HepG2 (cell line): ENCODE data around the gene ADAM15. TPM values are rescaled to one million over a fixed set of nuclear protein-coding genes. Genes with fewer than 3 reads are reported as not detected.

Experiments used
- AGO1 ChIP-seq: fragments of 200-400 bp; formaldehyde crosslinking; IDR thresholded peaks from 2 replicates; pipeline ENCODE4 v1.6.1; 2017; ENCODE audit warnings: mild to moderate bottlenecking, low read depth, low read length, moderate library complexity; ENCODE audit not compliant: poor library complexity, severe bottlenecking
- AHDC1 ChIP-seq: sonication (generic); formaldehyde crosslinking; IDR thresholded peaks from 2 replicates; pipeline ENCODE4 v1.5.1; 2020; ENCODE audit warnings: mild to moderate bottlenecking, missing genetic modification reagents, borderline replicate concordance
- CENPX ChIP-seq: sonication (generic); formaldehyde crosslinking; IDR thresholded peaks from 2 replicates; pipeline ENCODE4 v1.9.0; 2021; ENCODE audit warnings: mild to moderate bottlenecking, missing genetic modification reagents, moderate library complexity
- DMAP1 ChIP-seq: IDR thresholded peaks from 2 replicates; pipeline ENCODE4 v1.6.1; 2016
- HNF4A ChIP-seq: sonication (generic); formaldehyde crosslinking; IDR thresholded peaks from 2 replicates; pipeline ENCODE4 v1.4.0; 2020; ENCODE audit warnings: missing genetic modification reagents
- KLF15 ChIP-seq: sonication (generic); formaldehyde crosslinking; IDR thresholded peaks from 2 replicates; pipeline ENCODE4 v1.8.1; 2023; ENCODE audit warnings: borderline replicate concordance, mild to moderate bottlenecking, inconsistent platforms, missing genetic modification reagents, mixed read lengths
- MEIS1 ChIP-seq: sonication (generic); formaldehyde crosslinking; IDR thresholded peaks from 2 replicates; pipeline ENCODE4 v1.9.0; 2021; ENCODE audit warnings: mild to moderate bottlenecking, missing genetic modification reagents, moderate library complexity, borderline replicate concordance
- MZF1 ChIP-seq: sonication (generic); formaldehyde crosslinking; IDR thresholded peaks from 2 replicates; pipeline ENCODE4 v1.8.1; 2023; ENCODE audit warnings: mild to moderate bottlenecking, missing genetic modification reagents, borderline replicate concordance
- NFRKB ChIP-seq: fragments of 450-650 bp; IDR thresholded peaks from 2 replicates; pipeline ENCODE4 v1.6.1; 2017
- NFYC ChIP-seq: IDR thresholded peaks from 2 replicates; pipeline ENCODE4 v1.6.1; 2016; ENCODE audit warnings: missing genetic modification reagents, missing compliant biosample characterization
- REL ChIP-seq: sonication (generic); formaldehyde crosslinking; conservative IDR thresholded peaks from 2 replicates; pipeline ENCODE4 v1.8.0; 2022; ENCODE audit warnings: mild to moderate bottlenecking, missing genetic modification reagents, moderate library complexity
- SETDB1 ChIP-seq: sonication (generic); formaldehyde crosslinking; IDR thresholded peaks from 2 replicates; pipeline ENCODE4 v1.5.1; 2020; ENCODE audit warnings: missing genetic modification reagents, mild to moderate bottlenecking, borderline replicate concordance
- ZBTB3 ChIP-seq: sonication (generic); formaldehyde crosslinking; IDR thresholded peaks from 2 replicates; pipeline ENCODE4 v1.4.0; 2020; ENCODE audit warnings: low read depth, mild to moderate bottlenecking, moderate library complexity, missing genetic modification reagents, borderline replicate concordance
- ZBTB39 ChIP-seq: sonication (generic); formaldehyde crosslinking; IDR thresholded peaks from 2 replicates; pipeline ENCODE4 v1.5.0; 2020; ENCODE audit warnings: missing genetic modification reagents
- ZBTB7B ChIP-seq: sonication (generic); formaldehyde crosslinking; IDR thresholded peaks from 2 replicates; pipeline ENCODE4 v1.4.0; 2020; ENCODE audit warnings: missing genetic modification reagents
- ZNF124 ChIP-seq: sonication (generic); formaldehyde crosslinking; IDR thresholded peaks from 2 replicates; pipeline ENCODE4 v1.4.0; 2020; ENCODE audit warnings: missing genetic modification reagents
- ZNF251 ChIP-seq: sonication (generic); formaldehyde crosslinking; IDR thresholded peaks from 2 replicates; pipeline ENCODE4 v1.9.0; 2021; ENCODE audit warnings: mild to moderate bottlenecking, missing genetic modification reagents
- ZNF564 ChIP-seq: sonication (generic); formaldehyde crosslinking; IDR thresholded peaks from 2 replicates; pipeline ENCODE4 v1.8.1; 2023; ENCODE audit warnings: mild to moderate bottlenecking, missing genetic modification reagents
- ZNF704 ChIP-seq: sonication (generic); formaldehyde crosslinking; IDR thresholded peaks from 2 replicates; pipeline ENCODE4 v1.8.1; 2023; ENCODE audit warnings: mild to moderate bottlenecking, inconsistent platforms, moderate library complexity, missing genetic modification reagents, borderline replicate concordance
- ZNF768 ChIP-seq: sonication (generic); formaldehyde crosslinking; IDR thresholded peaks from 2 replicates; pipeline ENCODE4 v1.4.0; 2020; ENCODE audit warnings: missing genetic modification reagents
- ZNF773 ChIP-seq: sonication (generic); formaldehyde crosslinking; IDR thresholded peaks from 2 replicates; pipeline ENCODE4 v1.4.0; 2020; ENCODE audit warnings: missing genetic modification reagents, borderline replicate concordance
- ZNF792 ChIP-seq: IDR thresholded peaks from 2 replicates; pipeline ENCODE4 v1.6.1; 2016
- polyA plus RNA-seq, 8 experiments: library from polyadenylated mRNA; depleted of rRNA in 3 of 8; stranded (reverse) in 7 of 8; unstranded in 1 of 8; fragments of >200 nt; fragmentation: Illumina TruSeq in 4 of 8; extraction: Trizol in 4 of 8; gene quantifications; 2 replicates each; pipeline versions ENCODE4 v1.2.1 to v1.2.3, GENCODE V29; 2011 to 2016; ENCODE audit warnings: low read depth in 4 of 8, missing spikeins in 1 of 8, mixed read lengths in 1 of 8; ENCODE audit not compliant: insufficient read depth in 1 of 8
- total RNA-seq, 5 experiments: library from RNA; depleted of rRNA; stranded (reverse); fragments of >200 nt; fragmentation: Illumina TruSeq; extraction: Trizol; gene quantifications; 2 replicates each; pipeline ENCODE4 v1.2.3, GENCODE V29; 2016; ENCODE audit warnings: low read depth in 1 of 5

ADAM15 gene
- total and polyA plus RNA-seq, 2 of the 13 experiments (the other 11 are each of a cell fraction or from before 2014, with no cell fraction given): 17.9 to 25.6 TPM

- TF ChIP-seq MEIS1 (CRISPR knock-in tag) (no peak), CENPX (no peak), ZNF124 (no peak), ZNF564 (CRISPR knock-in tag) (no peak), DMAP1 (CRISPR knock-in tag) (peak; percentile 41; the same call in 1 of the 2 replicates), ZNF792 (no peak), AGO1 (peak; percentile 79), MZF1 (CRISPR knock-in tag) (no peak), SETDB1 (no peak), ZBTB7B (no peak), AHDC1 (CRISPR knock-in tag) (no peak), ZNF773 (CRISPR knock-in tag) (no peak), ZBTB3 (CRISPR knock-in tag) (no peak), NFRKB (no peak), REL (CRISPR knock-in tag) (no peak), ZNF251 (CRISPR knock-in tag) (no peak), ZNF704 (CRISPR knock-in tag) (no peak), KLF15 (CRISPR knock-in tag) (no peak), ZNF768 (CRISPR knock-in tag) (no peak), NFYC (CRISPR knock-in tag) (peak; percentile 18; the same call in 1 of the 2 replicates), ZBTB39 (CRISPR knock-in tag) (no peak), HNF4A (CRISPR knock-in tag) (no peak)
Observed at GRCh38 chr1:155070721-155071569, 19.8 kb downstream of the ADAM15 start (continued).
